ENCODE measurements around the gene ARPC4.
"Not testable (repeated sequence)": the region's sequence is repeated elsewhere in the genome, so short reads cannot be mapped to it uniquely, and the experiment has no call there.

ARPC4 gene

GRCh38 chr3:9846231-9846630 is 53.3 kb downstream of the ARPC4 start:
- peaks cover 4% of the 10 kb centered on the region; the same call in 1 of the 2 replicates for H3K4me1 ChIP-seq (ENCODE audit: low read length)
- H4K20me1 ChIP-seq (ENCODE audit: insufficient read depth, low read length): no peaks in the 10 kb centered on the region
- no peak overlapping the region for H3K27ac ChIP-seq (ENCODE audit: low read length)
- no peak overlapping the region for H3K9ac ChIP-seq (ENCODE audit: low read length)
- DNase-seq: no peak
- H3K4me3 ChIP-seq (ENCODE audit: low read length): no peak overlapping the region
- peaks cover 5% of the 10 kb centered on the region; the same call in 1 of the 2 replicates for H3F3A ChIP-seq (ENCODE audit: insufficient read depth, low read length)
- H3K9me2 ChIP-seq (replicated peaks; ENCODE audit: insufficient read depth, low read length): no peaks in the 10 kb centered on the region
- TF ChIP-seq, protein P1, sequence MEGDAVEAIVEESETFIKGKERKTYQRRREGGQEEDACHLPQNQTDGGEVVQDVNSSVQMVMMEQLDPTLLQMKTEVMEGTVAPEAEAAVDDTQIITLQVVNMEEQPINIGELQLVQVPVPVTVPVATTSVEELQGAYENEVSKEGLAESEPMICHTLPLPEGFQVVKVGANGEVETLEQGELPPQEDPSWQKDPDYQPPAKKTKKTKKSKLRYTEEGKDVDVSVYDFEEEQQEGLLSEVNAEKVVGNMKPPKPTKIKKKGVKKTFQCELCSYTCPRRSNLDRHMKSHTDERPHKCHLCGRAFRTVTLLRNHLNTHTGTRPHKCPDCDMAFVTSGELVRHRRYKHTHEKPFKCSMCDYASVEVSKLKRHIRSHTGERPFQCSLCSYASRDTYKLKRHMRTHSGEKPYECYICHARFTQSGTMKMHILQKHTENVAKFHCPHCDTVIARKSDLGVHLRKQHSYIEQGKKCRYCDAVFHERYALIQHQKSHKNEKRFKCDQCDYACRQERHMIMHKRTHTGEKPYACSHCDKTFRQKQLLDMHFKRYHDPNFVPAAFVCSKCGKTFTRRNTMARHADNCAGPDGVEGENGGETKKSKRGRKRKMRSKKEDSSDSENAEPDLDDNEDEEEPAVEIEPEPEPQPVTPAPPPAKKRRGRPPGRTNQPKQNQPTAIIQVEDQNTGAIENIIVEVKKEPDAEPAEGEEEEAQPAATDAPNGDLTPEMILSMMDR (IDR thresholded peaks at IDR 0.05; ENCODE audit: low read length): no peak
- TF ChIP-seq EZH2phosphoT487 (IDR thresholded peaks at IDR 0.05; ENCODE audit: low read length) (no peak), EZH2 (optimal IDR thresholded peaks at IDR 0.05; ENCODE audit: low read depth, low read length) (no peak)
- no peak overlapping the region for H2AFZ ChIP-seq (ENCODE audit: low read length)
- no peaks in the 10 kb centered on the region for H3K9me3 ChIP-seq (replicated peaks; ENCODE audit: insufficient read depth, low read length)
- 0 out of 2 replicates have a peak, but pooled peaks cover 13% of the 10 kb centered on the region for H3K79me2 ChIP-seq (ENCODE audit: low read length)
- H3K4me2 ChIP-seq (ENCODE audit: low read depth, low read length): no peak overlapping the region
- no peaks in the 10 kb centered on the region for H3K27me3 ChIP-seq (replicated peaks; ENCODE audit: insufficient read depth, low read length)
- no peaks in the 10 kb centered on the region for H3K36me3 ChIP-seq (replicated peaks; ENCODE audit: insufficient read depth, low read length)

- Histone ChIP-seq H3K4me2 (ENCODE audit: low read depth, low read length) (no peak overlapping the region), H3K27ac (ENCODE audit: low read length) (no peak overlapping the region), H3K4me3 (ENCODE audit: low read length) (no peak overlapping the region), H4K20me1 (ENCODE audit: insufficient read depth, low read length) (no peaks in the 10 kb centered on the region), H3K36me3 (replicated peaks; ENCODE audit: insufficient read depth, low read length) (no peaks in the 10 kb centered on the region), H3K27me3 (replicated peaks; ENCODE audit: insufficient read depth, low read length) (no peaks in the 10 kb centered on the region), H3K9me2 (replicated peaks; ENCODE audit: insufficient read depth, low read length) (no peaks in the 10 kb centered on the region), H3F3A (ENCODE audit: insufficient read depth, low read length) (peaks cover 5% of the 10 kb centered on the region; the same call in 1 of the 2 replicates), H3K79me2 (ENCODE audit: low read length) (0 out of 2 replicates have a peak, but pooled peaks cover 13% of the 10 kb centered on the region), H2AFZ (ENCODE audit: low read length) (no peak overlapping the region), H3K4me1 (ENCODE audit: low read length) (peaks cover 4% of the 10 kb centered on the region; the same call in 1 of the 2 replicates), H3K9me3 (replicated peaks; ENCODE audit: insufficient read depth, low read length) (no peaks in the 10 kb centered on the region), H3K9ac (ENCODE audit: low read length) (no peak overlapping the region)
- no peak for DNase-seq
- TF ChIP-seq EZH2 (optimal IDR thresholded peaks at IDR 0.05; ENCODE audit: low read depth, low read length) (no peak), EZH2phosphoT487 (IDR thresholded peaks at IDR 0.05; ENCODE audit: low read length) (no peak)
- TF ChIP-seq, protein P1 (IDR thresholded peaks at IDR 0.05; ENCODE audit: low read length): no peak
These were observed 54.1 kb downstream of the ARPC4 start for GRCh38 chr3:9846931-9847488.

GRCh38 chr3:9847870-9848269 is 55.0 kb downstream of the ARPC4 start:
- DNase-seq; H3K4me3 ChIP-seq (ENCODE audit: low read length); H3K27ac ChIP-seq (ENCODE audit: low read length): not testable (repeated sequence)

GRCh38 chr3:9848860-9849259 is 56.0 kb downstream of the ARPC4 start:
- not testable (repeated sequence) for H3K4me3 ChIP-seq (ENCODE audit: low read length); H3K9ac ChIP-seq (ENCODE audit: low read length); H3F3A ChIP-seq (ENCODE audit: insufficient read depth, low read length); H3K4me1 ChIP-seq (ENCODE audit: low read length); H3K9me3 ChIP-seq (replicated peaks; ENCODE audit: insufficient read depth, low read length); H3K9me2 ChIP-seq (replicated peaks; ENCODE audit: insufficient read depth, low read length); H3K27ac ChIP-seq (ENCODE audit: low read length); H4K20me1 ChIP-seq (ENCODE audit: insufficient read depth, low read length); H3K4me2 ChIP-seq (ENCODE audit: low read depth, low read length); H3K27me3 ChIP-seq (replicated peaks; ENCODE audit: insufficient read depth, low read length); H3K36me3 ChIP-seq (replicated peaks; ENCODE audit: insufficient read depth, low read length); H2AFZ ChIP-seq (ENCODE audit: low read length); H3K79me2 ChIP-seq (ENCODE audit: low read length)
- TF ChIP-seq, protein P1 (IDR thresholded peaks at IDR 0.05; ENCODE audit: low read length): peak; percentile 41
- DNase-seq: peak; percentile 37

More at GRCh38 chr3:9847870-9848269, 55.0 kb downstream of the ARPC4 start:
- not testable (repeated sequence) for H3K36me3 ChIP-seq (replicated peaks; ENCODE audit: insufficient read depth, low read length); H2AFZ ChIP-seq (ENCODE audit: low read length); H3K4me1 ChIP-seq (ENCODE audit: low read length); H4K20me1 ChIP-seq (ENCODE audit: insufficient read depth, low read length); H3K79me2 ChIP-seq (ENCODE audit: low read length); H3K9me2 ChIP-seq (replicated peaks; ENCODE audit: insufficient read depth, low read length); H3K9ac ChIP-seq (ENCODE audit: low read length); H3K27me3 ChIP-seq (replicated peaks; ENCODE audit: insufficient read depth, low read length); H3K4me2 ChIP-seq (ENCODE audit: low read depth, low read length); H3F3A ChIP-seq (ENCODE audit: insufficient read depth, low read length); H3K9me3 ChIP-seq (replicated peaks; ENCODE audit: insufficient read depth, low read length)

- not testable (repeated sequence) for H2AFZ ChIP-seq (ENCODE audit: low read length); H3K4me1 ChIP-seq (ENCODE audit: low read length); H3K9me3 ChIP-seq (replicated peaks; ENCODE audit: insufficient read depth, low read length); H3K4me3 ChIP-seq (ENCODE audit: low read length); H3K9me2 ChIP-seq (replicated peaks; ENCODE audit: insufficient read depth, low read length); H3K27ac ChIP-seq (ENCODE audit: low read length); H3F3A ChIP-seq (ENCODE audit: insufficient read depth, low read length); DNase-seq; H3K36me3 ChIP-seq (replicated peaks; ENCODE audit: insufficient read depth, low read length); H3K9ac ChIP-seq (ENCODE audit: low read length); H4K20me1 ChIP-seq (ENCODE audit: insufficient read depth, low read length); H3K79me2 ChIP-seq (ENCODE audit: low read length); H3K27me3 ChIP-seq (replicated peaks; ENCODE audit: insufficient read depth, low read length); H3K4me2 ChIP-seq (ENCODE audit: low read depth, low read length)
These were observed 58.5 kb downstream of the ARPC4 start for GRCh38 chr3:9851383-9851782.

GRCh38 chr3:9851926-9852325 is 59.0 kb downstream of the ARPC4 start:
- not testable (repeated sequence) for H2AFZ ChIP-seq (ENCODE audit: low read length); H3K36me3 ChIP-seq (replicated peaks; ENCODE audit: insufficient read depth, low read length); H3F3A ChIP-seq (ENCODE audit: insufficient read depth, low read length); H3K4me2 ChIP-seq (ENCODE audit: low read depth, low read length); H3K4me1 ChIP-seq (ENCODE audit: low read length); H3K27ac ChIP-seq (ENCODE audit: low read length); H3K27me3 ChIP-seq (replicated peaks; ENCODE audit: insufficient read depth, low read length); H3K9me2 ChIP-seq (replicated peaks; ENCODE audit: insufficient read depth, low read length); H4K20me1 ChIP-seq (ENCODE audit: insufficient read depth, low read length); H3K79me2 ChIP-seq (ENCODE audit: low read length); H3K4me3 ChIP-seq (ENCODE audit: low read length); H3K9ac ChIP-seq (ENCODE audit: low read length); H3K9me3 ChIP-seq (replicated peaks; ENCODE audit: insufficient read depth, low read length); DNase-seq

Measured in MM.1S (cell line).